ENCODE data around the gene ZSCAN5C. TPM values are rescaled to one million over a fixed set of nuclear protein-coding genes. Genes with fewer than 3 reads are reported as not detected.

The ZSCAN5C gene
- total RNA-seq, 4 donors from 2014 or later, result not detected

GRCh38 chr19:56156768-56157167, 45.3 kb upstream of the ZSCAN5C start:
- Histone ChIP-seq H3K4me3 (no peak overlapping the region), H3K27ac (replicated peaks in 1 of 4) (peak overlapping the region in 3 of 4 donors; percentile 14 to 39 (median 20)), H3K27me3 (no peaks in the 10 kb centered on the region), H3K36me3 (peaks cover 15 to 77% (median 56%) of the 10 kb centered on the region in 4 donors), H3K4me1 (peaks cover 0 to 16% (median 10%) of the 10 kb centered on the region in 4 donors), H3K9me3 (no peaks in the 10 kb centered on the region)
- DNase-seq (ENCODE audit: extremely low spot score), result no peak
- TF ChIP-seq EP300 (IDR thresholded peaks at IDR 0.05) (no peak), POLR2A (IDR thresholded peaks at IDR 0.05; ENCODE audit: low read depth) (no peak), CTCF (IDR thresholded peaks at IDR 0.05) (no peak), POLR2AphosphoS5 (IDR thresholded peaks at IDR 0.05) (no peak)
- intact Hi-C loops (cut with DNase I), result no loop called here
- WGBS, result 71% methylated on average over 9 of the region's 11 CpGs

GRCh38 chr19:56158170-56158757, 43.8 kb upstream of the ZSCAN5C start:
- Histone ChIP-seq H3K36me3 (peaks cover 15 to 77% (median 58%) of the 10 kb centered on the region in 4 donors), H3K27me3 (no peaks in the 10 kb centered on the region), H3K4me3 (no peak overlapping the region), H3K9me3 (no peaks in the 10 kb centered on the region), H3K4me1 (peaks cover 0 to 13% (median 7%) of the 10 kb centered on the region in 4 donors), H3K27ac (replicated peaks in 1 of 4) (no peak overlapping the region)
- no peak for DNase-seq (ENCODE audit: extremely low spot score)
- TF ChIP-seq POLR2AphosphoS5 (IDR thresholded peaks at IDR 0.05) (no peak), CTCF (IDR thresholded peaks at IDR 0.05) (no peak), POLR2A (IDR thresholded peaks at IDR 0.05; ENCODE audit: low read depth) (no peak), EP300 (IDR thresholded peaks at IDR 0.05) (no peak)
- 87% methylated on average over 13 of the region's 16 CpGs for WGBS
- intact Hi-C loops (cut with DNase I), result no loop called here

- DNase-seq (ENCODE audit: extremely low spot score), result no peak
- WGBS, result 96% methylated on average over 9 of the region's 9 CpGs
- Histone ChIP-seq H3K27ac (replicated peaks in 1 of 4) (no peak overlapping the region), H3K9me3 (no peaks in the 10 kb centered on the region), H3K4me3 (no peak overlapping the region), H3K36me3 (peaks cover 15 to 75% (median 57%) of the 10 kb centered on the region in 4 donors), H3K27me3 (no peaks in the 10 kb centered on the region), H3K4me1 (peaks cover 0 to 13% (median 6%) of the 10 kb centered on the region in 4 donors)
- TF ChIP-seq EP300 (IDR thresholded peaks at IDR 0.05), result no peak
- TF ChIP-seq POLR2AphosphoS5 (IDR thresholded peaks at IDR 0.05), result no peak
- TF ChIP-seq CTCF (IDR thresholded peaks at IDR 0.05), result no peak
- TF ChIP-seq POLR2A (IDR thresholded peaks at IDR 0.05; ENCODE audit: low read depth), result no peak
- intact Hi-C loops (cut with DNase I), result no loop called here
These were observed 43.0 kb upstream of the ZSCAN5C start for GRCh38 chr19:56159009-56159559.

- intact Hi-C loops (cut with DNase I), result no loop called here
- no peak for TF ChIP-seq EP300 (IDR thresholded peaks at IDR 0.05)
- TF ChIP-seq CTCF (IDR thresholded peaks at IDR 0.05), result no peak
- TF ChIP-seq POLR2AphosphoS5 (IDR thresholded peaks at IDR 0.05), result no peak
- no peak for TF ChIP-seq POLR2A (IDR thresholded peaks at IDR 0.05; ENCODE audit: low read depth)
- WGBS, result 97% methylated on average over 35 of the region's 69 CpGs
- H3K36me3 ChIP-seq, result peaks cover 15 to 68% (median 55%) of the 10 kb centered on the region in 4 donors
- H3K27ac ChIP-seq (replicated peaks in 1 of 4), result no peak overlapping the region
- no peak overlapping the region for H3K4me3 ChIP-seq
- no peaks in the 10 kb centered on the region for H3K27me3 ChIP-seq
- H3K4me1 ChIP-seq, result peaks cover 0 to 13% (median 4%) of the 10 kb centered on the region in 4 donors
- DNase-seq (ENCODE audit: extremely low spot score), result no peak
- no peaks in the 10 kb centered on the region for H3K9me3 ChIP-seq
These were observed 42.3 kb upstream of the ZSCAN5C start for GRCh38 chr19:56159622-56160271.
